ENCODE measurements around the gene COL9A2.

GRCh38 chr1:40272653-40273213 lies 44.4 kb downstream of the COL9A2 start:
- TF ChIP-seq POLR2AphosphoS5 (IDR thresholded peaks at IDR 0.05; ENCODE audit: borderline replicate concordance, low read depth, low read length) (no peak), EZH2 (IDR thresholded peaks at IDR 0.05) (no peak)
